Nephron progenitor cell (in vitro differentiated cells): ENCODE results near the gene S100P.

ENCODE experiments used
- DNase-seq: peaks from one replicate; pipeline ENCODE4 v3.0.0; 2021
- H3K27ac Mint-ChIP-seq: 2 replicates; pipeline ENCODE4 v1.8.0; 2021; ENCODE audit warnings: mild to moderate bottlenecking, moderate library complexity, mixed read lengths
- H3K27me3 Mint-ChIP-seq: 2 replicates; pipeline ENCODE4 v1.8.0; 2021; ENCODE audit warnings: mild to moderate bottlenecking, low read depth, mixed read lengths; ENCODE audit not compliant: poor library complexity
- H3K36me3 Mint-ChIP-seq: 2 replicates; pipeline ENCODE4 v1.8.0; 2021; ENCODE audit warnings: low read depth, mixed read lengths
- H3K4me1 Mint-ChIP-seq: 2 replicates; pipeline ENCODE4 v1.8.0; 2021; ENCODE audit warnings: mixed read lengths
- H3K4me3 Mint-ChIP-seq: 2 replicates; pipeline ENCODE4 v1.8.0; 2021; ENCODE audit warnings: mild to moderate bottlenecking, moderate library complexity, mixed read lengths
- H3K9me3 Mint-ChIP-seq: 2 replicates; pipeline ENCODE4 v1.8.0; 2021; ENCODE audit warnings: mild to moderate bottlenecking, moderate library complexity, mixed read lengths
- CTCF ChIP-seq: fragments of 200-600 bp; sonication (generic); IDR thresholded peaks from 2 replicates; pipeline ENCODE4 v1.5.0; 2021; ENCODE audit warnings: antibody characterized with exemption

S100P gene

DNA sequence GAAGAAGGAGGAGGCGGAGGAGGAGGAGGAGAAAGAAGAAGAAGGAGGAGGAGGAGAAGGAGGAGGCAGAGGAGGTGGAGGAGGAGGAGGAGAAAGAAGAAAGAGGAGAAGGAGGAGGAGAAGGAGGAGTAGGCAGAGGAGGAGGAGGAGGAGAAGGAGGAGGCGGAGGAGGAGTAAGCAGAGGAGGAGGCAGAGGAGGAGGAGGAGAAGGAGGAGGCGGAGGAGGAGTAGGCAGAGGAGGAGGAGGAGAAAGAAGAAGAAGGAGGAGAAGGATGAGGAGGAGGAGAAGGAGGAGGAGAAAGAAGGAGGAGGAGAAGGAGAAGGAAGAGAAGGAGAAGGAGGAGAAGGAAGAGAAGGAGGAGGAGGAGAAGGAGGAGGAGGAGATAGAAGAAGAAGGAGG, 33.2 kb upstream of the S100P start:
- H3K4me3 Mint-ChIP-seq = no peak overlapping the region
- H3K36me3 Mint-ChIP-seq = peaks cover 6% of the 10 kb centered on the region
- no peak for TF ChIP-seq CTCF
- H3K4me1 Mint-ChIP-seq = peaks cover 7% of the 10 kb centered on the region
- no peak for DNase-seq
- peaks cover 5% of the 10 kb centered on the region for H3K9me3 Mint-ChIP-seq
- peaks cover 36% of the 10 kb centered on the region for H3K27me3 Mint-ChIP-seq
- H3K27ac Mint-ChIP-seq = no peak overlapping the region

DNA sequence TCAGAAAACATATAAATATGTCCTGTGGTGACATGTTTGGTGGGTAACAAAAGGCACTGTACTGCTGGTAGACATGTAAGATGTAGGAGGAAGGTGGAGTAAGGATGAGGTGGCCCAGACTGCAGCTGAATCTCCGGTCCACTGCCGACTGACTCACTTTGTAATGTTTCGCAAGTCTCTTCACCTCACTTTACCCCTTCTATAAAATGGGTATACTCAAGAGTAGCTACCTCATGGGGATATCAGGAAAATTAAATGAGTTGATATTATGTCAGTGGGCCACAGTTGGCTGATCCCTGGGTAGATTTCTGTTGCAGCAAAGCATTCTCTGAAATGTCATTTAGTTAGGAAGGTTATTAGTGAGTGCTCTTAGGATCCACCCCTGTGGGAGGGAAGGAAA, 31.1 kb upstream of the S100P start:
- TF ChIP-seq CTCF = no peak
- H3K27me3 Mint-ChIP-seq = peaks cover 36% of the 10 kb centered on the region
- H3K4me1 Mint-ChIP-seq = peaks cover 7% of the 10 kb centered on the region
- no peak overlapping the region for H3K4me3 Mint-ChIP-seq
- H3K27ac Mint-ChIP-seq = no peak overlapping the region
- no peak for DNase-seq
- H3K9me3 Mint-ChIP-seq = peaks cover 10% of the 10 kb centered on the region
- H3K36me3 Mint-ChIP-seq = peaks cover 8% of the 10 kb centered on the region

DNA sequence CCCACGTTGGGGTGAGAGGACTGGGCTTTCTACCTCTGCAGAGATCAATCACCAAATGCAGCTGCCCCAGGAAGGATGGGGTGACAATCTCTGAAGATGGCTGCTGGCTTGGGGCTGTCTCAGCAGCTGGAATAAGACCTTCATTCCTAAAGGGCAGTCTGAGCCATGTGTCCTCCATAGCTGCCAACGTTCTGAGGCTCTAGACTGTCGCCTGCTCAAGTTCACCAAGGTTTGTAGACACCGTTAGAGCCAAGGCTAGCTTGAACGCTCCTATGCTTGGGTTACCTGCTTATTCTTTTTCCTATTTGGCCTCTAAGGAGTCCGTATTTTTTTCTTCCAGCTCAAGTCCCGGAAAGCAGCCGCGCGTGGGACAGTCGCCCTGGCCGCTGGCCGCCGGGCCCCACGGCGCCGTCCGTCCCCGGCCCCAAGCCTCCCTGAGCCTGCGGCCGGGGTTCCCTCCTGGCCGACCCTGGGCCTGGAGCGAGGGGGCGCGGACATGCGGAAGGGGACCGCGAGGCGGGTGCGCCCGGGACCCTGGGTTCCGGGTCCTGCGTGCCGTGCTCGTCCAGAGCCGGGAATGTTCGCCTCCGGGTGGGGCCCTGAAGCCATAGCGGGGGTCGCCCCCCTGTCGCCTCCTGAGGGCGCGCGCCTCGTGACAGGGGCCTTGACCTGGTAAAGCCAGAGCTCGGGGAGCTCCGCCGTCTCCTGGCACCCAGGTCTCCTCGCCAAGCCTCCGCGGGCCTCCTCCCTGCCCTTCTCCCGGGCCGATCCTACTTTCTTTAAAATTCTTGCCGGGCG, 29.9 kb upstream of the S100P start:
- Mint-ChIP-seq H3K9me3 (peaks cover 15% of the 10 kb centered on the region), H3K27me3 (peaks cover 33% of the 10 kb centered on the region), H3K27ac (no peak overlapping the region), H3K4me3 (no peak overlapping the region), H3K4me1 (peaks cover 7% of the 10 kb centered on the region), H3K36me3 (peaks cover 20% of the 10 kb centered on the region)
- DNase-seq = no peak
- no peak for TF ChIP-seq CTCF

DNA sequence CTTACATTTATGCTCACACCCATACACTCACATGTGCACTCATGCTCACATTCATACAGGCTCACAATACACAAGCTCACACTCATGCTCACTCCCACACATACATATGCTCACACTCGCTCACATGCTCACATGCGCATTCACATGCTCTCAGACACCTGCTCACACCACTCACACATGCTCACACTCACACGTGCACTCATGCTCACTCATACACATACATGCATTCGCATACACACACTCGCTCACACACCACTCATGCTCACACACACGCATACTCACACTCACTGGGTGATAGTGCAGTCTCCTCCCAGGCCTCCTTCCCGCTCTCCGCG, 28.4 kb upstream of the S100P start:
- peaks cover 35% of the 10 kb centered on the region for H3K36me3 Mint-ChIP-seq
- peaks cover 19% of the 10 kb centered on the region for H3K27me3 Mint-ChIP-seq
- H3K4me1 Mint-ChIP-seq = peaks cover under 1% of the 10 kb centered on the region
- no peak overlapping the region for H3K27ac Mint-ChIP-seq
- H3K4me3 Mint-ChIP-seq = no peak overlapping the region
- peaks cover 19% of the 10 kb centered on the region for H3K9me3 Mint-ChIP-seq
- no peak for TF ChIP-seq CTCF
- no peak for DNase-seq

DNA sequence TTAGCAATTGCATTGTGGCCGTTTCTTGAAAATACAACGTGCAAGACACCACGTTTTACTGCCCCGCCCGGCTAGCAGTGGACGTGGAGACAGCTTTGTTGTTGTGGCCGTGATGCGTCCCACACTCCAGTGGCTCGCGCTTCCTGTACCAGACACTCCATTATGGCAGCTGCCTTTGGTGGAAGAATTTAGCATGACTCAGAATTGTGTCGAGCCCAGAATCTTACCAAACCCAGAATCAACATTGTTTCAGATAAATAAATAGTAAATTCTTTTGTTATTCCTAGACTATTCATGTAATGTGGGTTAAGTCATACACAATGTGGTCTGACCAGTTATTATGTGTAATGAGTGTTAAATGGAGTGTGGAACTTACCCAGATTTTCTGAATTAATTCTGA, 25.3 kb upstream of the S100P start:
- Mint-ChIP-seq H3K36me3 (peaks cover 44% of the 10 kb centered on the region), H3K27ac (no peak overlapping the region), H3K27me3 (peaks cover 11% of the 10 kb centered on the region), H3K4me3 (no peak overlapping the region), H3K4me1 (peaks cover 3% of the 10 kb centered on the region), H3K9me3 (peaks cover 26% of the 10 kb centered on the region)
- DNase-seq = no peak
- no peak for TF ChIP-seq CTCF

- Mint-ChIP-seq H3K36me3 (peaks cover 63% of the 10 kb centered on the region), H3K4me3 (no peak overlapping the region)
- no peak for TF ChIP-seq CTCF
These were observed 22.0 kb upstream of the S100P start for GRCh38 chr4:6671648-6672047.

More at GRCh38 chr4:6671648-6672047, 22.0 kb upstream of the S100P start:
- Mint-ChIP-seq H3K27ac (no peak overlapping the region), H3K9me3 (peaks cover 25% of the 10 kb centered on the region), H3K27me3 (peaks cover 8% of the 10 kb centered on the region), H3K4me1 (peaks cover 31% of the 10 kb centered on the region)
- DNase-seq = no peak
